B cell (primary cell): Measurements from ENCODE around the gene KCTD10. TPM values are rescaled to one million over a fixed set of nuclear protein-coding genes. Genes with fewer than 3 reads are reported as not detected.

ENCODE experiments used
- ATAC-seq: fragments of 200-7000 bp; cut with Tn5 transposase; one replicate; pipeline ENCODE4 v1.10.0; 2021; ENCODE audit warnings: low read depth, mild to moderate bottlenecking, moderate number of reproducible peaks, moderate library complexity
- CTCF ChIA-PET: fragments of 350-600 bp; sonication (Branson Sonifier 250); formaldehyde crosslinking; loops from one replicate; lab custom pipeline; 2021; ENCODE audit warnings: antibody characterized with exemption, inconsistent platforms; lab: Charles Lee
- POLR2A ChIA-PET: fragments of 350-600 bp; sonication (Branson Sonifier 250); formaldehyde crosslinking; loops from one replicate; lab custom pipeline; 2021; ENCODE audit warnings: antibody characterized with exemption; lab: Charles Lee
- DNase-seq: peaks from one replicate; pipeline ENCODE4 v3.0.0; 2013
- H2AFZ ChIP-seq: 2 replicates; pipeline ENCODE4 v1.6.1; 2012; ENCODE audit warnings: mild to moderate bottlenecking, low read depth, low read length; ENCODE audit not compliant: insufficient read depth, poor library complexity, severe bottlenecking
- H3K27ac ChIP-seq, 2 donors: 1 replicate in 1 of 2; 2 replicates in 1 of 2; pipeline ENCODE4 v1.5.1; 2012 to 2013; ENCODE audit warnings: low read length in 2 of 2, mild to moderate bottlenecking in 2 of 2, moderate library complexity in 1 of 2
- H3K27me3 ChIP-seq, 4 experiments: fragments of 200-600 bp in 1 of 4; sonication (generic) in 1 of 4; replicated peaks in 1 of 4; 1 replicate in 2 of 4; 2 replicates in 2 of 4; pipeline versions ENCODE4 v1.6.1 to v1.7.0; 2013 to 2016; ENCODE audit warnings: low read length in 3 of 4, mild to moderate bottlenecking in 2 of 4, mixed read lengths in 1 of 4, moderate library complexity in 1 of 4; ENCODE audit not compliant: insufficient read depth in 4 of 4, control insufficient read depth in 3 of 4; ENCODE audit errors: control extremely low read depth in 1 of 4
- H3K36me3 ChIP-seq, 2 experiments: replicated peaks in 1 of 2; 1 replicate in 1 of 2; 2 replicates in 1 of 2; pipeline versions ENCODE4 v1.6.1 to v1.7.1; 2013; ENCODE audit warnings: low read length in 1 of 2; ENCODE audit not compliant: insufficient read depth in 2 of 2, control insufficient read depth in 1 of 2; ENCODE audit errors: control extremely low read depth in 1 of 2, extremely low read depth in 1 of 2
- H3K4me1 ChIP-seq, 2 donors: fragments of 200-600 bp in 1 of 2; sonication (generic) in 1 of 2; 1 replicate in 1 of 2; 2 replicates in 1 of 2; pipeline versions ENCODE4 v1.5.1 to v1.6.1; 2013 to 2017; ENCODE audit warnings: low read length in 2 of 2; ENCODE audit not compliant: control insufficient read depth in 2 of 2, insufficient read depth in 2 of 2
- H3K4me2 ChIP-seq: replicated peaks from 2 replicates; pipeline ENCODE3; 2012; ENCODE audit warnings: mild to moderate bottlenecking, low read depth, low read length; ENCODE audit not compliant: poor library complexity, severe bottlenecking
- H3K4me3 ChIP-seq, 5 experiments: fragments of 200-600 bp in 1 of 5; sonication (generic) in 1 of 5; 1 replicate in 3 of 5; 2 replicates in 2 of 5; pipeline versions ENCODE4 v1.5.1 to v1.7.0; 2011 to 2016; ENCODE audit warnings: low read length in 4 of 5, mild to moderate bottlenecking in 4 of 5, low read depth in 2 of 5, control low read depth in 1 of 5, moderate library complexity in 1 of 5; ENCODE audit not compliant: insufficient read depth in 1 of 5; ENCODE audit errors: control extremely low read depth in 1 of 5, extremely low read depth in 1 of 5
- H3K79me2 ChIP-seq: fragments of 200-600 bp; sonication (generic); one replicate; pipeline ENCODE4 v1.6.0; 2016; ENCODE audit warnings: low read length; ENCODE audit not compliant: control insufficient read depth, insufficient read depth
- H3K9ac ChIP-seq: fragments of 200-600 bp; sonication (generic); 2 replicates; pipeline ENCODE4 v1.6.1; 2017; ENCODE audit warnings: mild to moderate bottlenecking, low read length, moderate library complexity
- H3K9me3 ChIP-seq, 3 donors: one replicate each; pipeline versions ENCODE4 v1.6.1 to v1.7.1; 2013; ENCODE audit warnings: low read length in 2 of 3; ENCODE audit not compliant: control insufficient read depth in 2 of 3, insufficient read depth in 1 of 3; ENCODE audit errors: control extremely low read depth in 1 of 3
- H4K20me1 ChIP-seq: 2 replicates; pipeline ENCODE4 v1.6.0; 2012; ENCODE audit warnings: mild to moderate bottlenecking, low read length; ENCODE audit not compliant: insufficient read depth, control insufficient read depth, poor library complexity, severe bottlenecking
- H3K27ac Mint-ChIP-seq: one replicate; pipeline ENCODE4 v1.8.0; 2021; ENCODE audit warnings: mixed read lengths
- H3K27me3 Mint-ChIP-seq: one replicate; pipeline ENCODE4 v1.8.0; 2021; ENCODE audit warnings: mixed read lengths
- H3K4me1 Mint-ChIP-seq: one replicate; pipeline ENCODE4 v1.8.0; 2021; ENCODE audit warnings: mixed read lengths
- H3K4me3 Mint-ChIP-seq: one replicate; pipeline ENCODE4 v1.8.0; 2021; ENCODE audit warnings: mixed read lengths
- H3K9me3 Mint-ChIP-seq: one replicate; pipeline ENCODE4 v1.8.0; 2022; ENCODE audit warnings: mixed read lengths; ENCODE audit not compliant: insufficient read depth
- CTCF ChIP-seq: fragments of 200-600 bp; IDR thresholded peaks from one replicate; pipeline ENCODE4 v1.8.0; 2022; ENCODE audit warnings: antibody characterized with exemption, mild to moderate bottlenecking
- EZH2 ChIP-seq: IDR thresholded peaks from 2 replicates; pipeline ENCODE4 v1.6.1; 2012; ENCODE audit warnings: borderline replicate concordance, low read depth, mild to moderate bottlenecking, moderate library complexity, low read length; ENCODE audit not compliant: insufficient read depth, poor library complexity, severe bottlenecking
- WGBS: methylation state at CpG from one replicate; pipeline ENCODE4 v1.1.5; 2013; ENCODE audit warnings: missing lambda C conversion rate; ENCODE audit not compliant: insufficient coverage; 5-methylcytosine and 5-hydroxymethylcytosine counted together
- intact Hi-C: fragments of 100-400 bp; cut with micrococcal nuclease; formaldehyde crosslinking; loops from one replicate; pipeline ENCODE4 v1.10.0; 2022
- polyA plus RNA-seq: library from polyadenylated mRNA; depleted of rRNA; stranded (reverse); fragments of >200 nt; gene quantifications from 2 replicates; pipeline ENCODE4 v1.2.3, GENCODE V29; 2012
- total RNA-seq, 2 donors: library from RNA; stranded (reverse); fragments of 120-200 nt in 1 of 2; gene quantifications; 1 replicate in 1 of 2; 2 replicates in 1 of 2; pipeline versions ENCODE4 v1.2.3 to v1.2.4, GENCODE V29; 2013 to 2022

KCTD10 gene
- total and polyA plus RNA-seq, 2 donors (not counting 1 experiment from before 2014, with no cell fraction given), result 15.4 to 30.9 TPM

DNA sequence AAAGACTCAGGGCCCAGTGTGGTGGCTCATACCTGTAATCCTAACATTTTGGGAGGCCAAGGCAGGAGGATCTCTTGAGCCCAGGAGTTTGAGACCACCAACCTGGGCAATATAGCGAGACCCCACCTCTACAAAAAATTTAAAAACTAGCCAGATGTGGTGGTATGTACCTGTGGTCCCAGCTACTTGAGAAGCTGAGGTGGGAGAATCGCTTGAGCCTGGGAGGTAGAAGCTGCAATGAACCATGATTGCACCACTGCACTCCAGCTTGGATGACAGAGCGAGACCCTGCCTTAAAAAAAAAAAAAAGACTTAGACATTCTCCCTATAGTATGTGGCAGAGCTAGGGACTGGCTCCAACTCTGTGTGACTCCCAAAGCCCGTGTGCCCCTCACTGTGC, 3.3 kb upstream of the KCTD10 start:
- Histone ChIP-seq H3K9me3 (no peaks in the 10 kb centered on the region), H3K4me1 (peaks cover 22 to 23% of the 10 kb centered on the region in 2 donors), H3K27me3 (no peaks in the 10 kb centered on the region), H2AFZ (no peak overlapping the region), H3K27ac (no peak overlapping the region), H3K9ac (no peak overlapping the region), H3K36me3 (peaks cover 0 to 26% of the 10 kb centered on the region in 2 experiments), H3K4me2 (no peak overlapping the region), H4K20me1 (no peaks in the 10 kb centered on the region), H3K79me2 (peaks cover 66% of the 10 kb centered on the region), H3K4me3 (no peak overlapping the region)
- Mint-ChIP-seq H3K4me1 (peaks cover 38% of the 10 kb centered on the region), H3K27me3 (no peaks in the 10 kb centered on the region), H3K27ac (no peak overlapping the region), H3K4me3 (no peak overlapping the region), H3K9me3 (no peaks in the 10 kb centered on the region)
- TF ChIP-seq CTCF (no peak), EZH2 (no peak)
- ChIA-PET CTCF (no interaction called here), POLR2A (interaction anchor here (0.6 kb wide), 1 partner anchor 11 kb away, joined by 6 read pairs; no protein-coding TSS in a partner anchor)
- 100% methylated on average over 1 of the region's 4 CpGs for WGBS
- DNase-seq (no peak), ATAC-seq (no peak)
- intact Hi-C loops, result no loop called here

- no peak overlapping the region for H3K27ac Mint-ChIP-seq
- H3K9me3 ChIP-seq, result no peaks in the 10 kb centered on the region
- no peak for TF ChIP-seq EZH2
- TF ChIP-seq CTCF, result no peak
- no peak overlapping the region for H3K9ac ChIP-seq
- H3K9me3 Mint-ChIP-seq, result no peaks in the 10 kb centered on the region
- H4K20me1 ChIP-seq, result no peaks in the 10 kb centered on the region
- CTCF ChIA-PET, result no interaction called here
- no peak overlapping the region for H3K4me3 ChIP-seq
- H3K36me3 ChIP-seq, result peaks cover 0 to 20% of the 10 kb centered on the region in 2 experiments
- no peak overlapping the region for H3K27ac ChIP-seq
- no peak overlapping the region for H3K4me3 Mint-ChIP-seq
- peaks cover 40% of the 10 kb centered on the region for H3K4me1 Mint-ChIP-seq
- H3K79me2 ChIP-seq, result peaks cover 72% of the 10 kb centered on the region
- no peaks in the 10 kb centered on the region for H3K27me3 Mint-ChIP-seq
- no peaks in the 10 kb centered on the region for H3K27me3 ChIP-seq
- POLR2A ChIA-PET, result interaction anchor here (0.7 kb wide), 1 partner anchor 29 kb away, joined by 8 read pairs; no protein-coding TSS in a partner anchor
- no CpG with 5 or more reads among the region's 1 CpG for WGBS
- ATAC-seq (no peak), DNase-seq (no peak)
- H3K4me1 ChIP-seq, result peaks cover 22 to 23% of the 10 kb centered on the region in 2 donors
- no peak overlapping the region for H3K4me2 ChIP-seq
- H2AFZ ChIP-seq, result no peak overlapping the region
- intact Hi-C loops, result no loop called here
These were observed 2.7 kb upstream of the KCTD10 start for GRCh38 chr12:109479761-109480160.
